ENCODE data around the gene AKR1D1. TPM values are rescaled to one million over a fixed set of nuclear protein-coding genes. Genes with fewer than 3 reads are reported as not detected.

The AKR1D1 gene
- total RNA-seq, 1 experiment from 2014 or later, result not detected

DNA sequence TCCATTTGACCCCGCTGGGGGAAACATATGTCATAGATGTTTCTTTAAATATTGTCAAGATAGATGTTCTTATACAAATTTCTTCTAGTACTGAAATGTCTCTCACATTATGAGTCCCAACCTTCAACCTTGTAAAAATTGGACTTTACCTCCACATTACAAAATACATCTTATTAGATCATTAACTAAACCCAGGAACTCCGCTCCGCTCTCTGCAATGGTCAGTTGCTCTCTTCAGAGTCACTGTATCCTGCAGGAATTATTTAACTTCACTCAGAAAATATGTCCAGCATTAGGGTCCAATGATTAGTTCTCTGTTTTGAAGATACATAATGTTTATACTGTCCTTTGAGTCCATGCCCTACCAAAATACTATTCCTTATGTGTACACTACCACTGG is 8.5 kb upstream of the AKR1D1 start:
- no peaks in the 10 kb centered on the region for H3K36me3 ChIP-seq (ENCODE audit: low read depth, low read length)
- H3K79me2 ChIP-seq (ENCODE audit: low read length), result no peaks in the 10 kb centered on the region
- H3K4me1 ChIP-seq (ENCODE audit: insufficient read depth, low read length), result peaks cover 7% of the 10 kb centered on the region; the same call in 1 of the 2 replicates
- H3F3A ChIP-seq (ENCODE audit: low read length, unreplicated experiment), result no peaks in the 10 kb centered on the region
- no peak overlapping the region for H3K27ac ChIP-seq (ENCODE audit: low read length)
- TF ChIP-seq CTCF (conservative IDR thresholded peaks at IDR 0.05; ENCODE audit: low read depth, low read length), result no peak
- no peak for TF ChIP-seq EZH2 (IDR thresholded peaks at IDR 0.05; ENCODE audit: low read length, unreplicated experiment)
- no peak for TF ChIP-seq EZH2phosphoT487 (IDR thresholded peaks at IDR 0.05; ENCODE audit: borderline replicate concordance, low read length)
- DNase-seq, result no peak
- H2AFZ ChIP-seq (ENCODE audit: low read length), result no peak overlapping the region
- no peaks in the 10 kb centered on the region for H3K9me3 ChIP-seq (ENCODE audit: low read length)
- no peaks in the 10 kb centered on the region for H4K20me1 ChIP-seq (ENCODE audit: low read length)
- ChIA-PET POLR2A (ENCODE audit: unreplicated experiment) (no interaction called here), CTCF (no interaction called here)
- H3K4me2 ChIP-seq (ENCODE audit: low read length), result no peak overlapping the region
- no peaks in the 10 kb centered on the region for H3K27me3 ChIP-seq (ENCODE audit: low read length)
- H3K4me3 ChIP-seq (ENCODE audit: low read length), result no peak overlapping the region
- H3K9ac ChIP-seq (ENCODE audit: low read length), result no peak overlapping the region
- no TSS peak for BruUV-seq (replicated peaks)
- intact Hi-C loops (cut with micrococcal nuclease), result no loop called here
- H3K9me2 ChIP-seq (replicated peaks; ENCODE audit: low read length), result no peaks in the 10 kb centered on the region
- ATAC-seq, result no peak

DNA sequence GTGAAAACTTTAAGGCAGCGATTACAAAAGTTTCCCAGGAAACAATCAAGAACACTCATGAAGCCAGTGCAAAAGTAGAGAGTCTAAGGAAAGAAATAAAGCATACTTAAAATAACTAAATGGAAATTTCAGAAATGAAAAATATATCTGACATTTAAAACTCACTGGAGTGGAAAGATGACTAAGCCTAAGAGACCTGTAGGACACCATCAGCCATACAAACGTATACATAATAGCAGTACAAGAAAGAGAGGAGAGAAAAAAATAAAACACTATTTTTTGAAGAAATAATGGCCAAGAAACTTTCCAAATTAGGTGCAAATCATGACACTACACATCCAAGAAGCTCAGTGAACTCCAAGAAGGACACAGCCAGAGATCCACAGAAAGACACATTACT is 5.4 kb upstream of the AKR1D1 start:
- BruUV-seq (replicated peaks), result no TSS peak
- Histone ChIP-seq H3K27ac (ENCODE audit: low read length) (no peak overlapping the region), H3K9me3 (ENCODE audit: low read length) (no peaks in the 10 kb centered on the region), H3K4me3 (ENCODE audit: low read length) (no peak overlapping the region), H3K36me3 (ENCODE audit: low read depth, low read length) (no peaks in the 10 kb centered on the region), H3K79me2 (ENCODE audit: low read length) (no peaks in the 10 kb centered on the region), H3F3A (ENCODE audit: low read length, unreplicated experiment) (no peaks in the 10 kb centered on the region), H3K9me2 (replicated peaks; ENCODE audit: low read length) (no peaks in the 10 kb centered on the region), H3K9ac (ENCODE audit: low read length) (no peak overlapping the region), H2AFZ (ENCODE audit: low read length) (no peak overlapping the region), H3K4me1 (ENCODE audit: insufficient read depth, low read length) (peaks cover 25% of the 10 kb centered on the region), H3K4me2 (ENCODE audit: low read length) (no peak overlapping the region), H4K20me1 (ENCODE audit: low read length) (no peaks in the 10 kb centered on the region), H3K27me3 (ENCODE audit: low read length) (no peaks in the 10 kb centered on the region)
- DNase-seq, result peak; percentile 14
- ChIA-PET POLR2A (ENCODE audit: unreplicated experiment) (no interaction called here), CTCF (no interaction called here)
- TF ChIP-seq EZH2 (IDR thresholded peaks at IDR 0.05; ENCODE audit: low read length, unreplicated experiment) (no peak), CTCF (conservative IDR thresholded peaks at IDR 0.05; ENCODE audit: low read depth, low read length) (no peak), EZH2phosphoT487 (IDR thresholded peaks at IDR 0.05; ENCODE audit: borderline replicate concordance, low read length) (no peak)
- no peak for ATAC-seq
- intact Hi-C loops (cut with micrococcal nuclease), result no loop called here

GRCh38 chr7:138072726-138073125 is 3.5 kb upstream of the AKR1D1 start:
- Histone ChIP-seq H3K27me3 (ENCODE audit: low read length) (no peaks in the 10 kb centered on the region), H3K27ac (ENCODE audit: low read length) (peak overlapping the region; percentile 87), H3F3A (ENCODE audit: low read length, unreplicated experiment) (no peaks in the 10 kb centered on the region), H3K79me2 (ENCODE audit: low read length) (no peaks in the 10 kb centered on the region), H3K9me3 (ENCODE audit: low read length) (no peaks in the 10 kb centered on the region), H2AFZ (ENCODE audit: low read length) (no peak overlapping the region), H3K4me3 (ENCODE audit: low read length) (no peak overlapping the region), H3K4me1 (ENCODE audit: insufficient read depth, low read length) (peaks cover 30% of the 10 kb centered on the region), H3K9me2 (replicated peaks; ENCODE audit: low read length) (no peaks in the 10 kb centered on the region), H3K36me3 (ENCODE audit: low read depth, low read length) (no peaks in the 10 kb centered on the region), H4K20me1 (ENCODE audit: low read length) (no peaks in the 10 kb centered on the region), H3K4me2 (ENCODE audit: low read length) (no peak overlapping the region), H3K9ac (ENCODE audit: low read length) (no peak overlapping the region)
- CTCF ChIA-PET, result no interaction called here
- POLR2A ChIA-PET (ENCODE audit: unreplicated experiment), result no interaction called here
- intact Hi-C loops (cut with micrococcal nuclease), result no loop called here
- DNase-seq (no peak), ATAC-seq (no peak)
- no TSS peak for BruUV-seq (replicated peaks)
- TF ChIP-seq EZH2 (IDR thresholded peaks at IDR 0.05; ENCODE audit: low read length, unreplicated experiment) (no peak), EZH2phosphoT487 (IDR thresholded peaks at IDR 0.05; ENCODE audit: borderline replicate concordance, low read length) (no peak), CTCF (conservative IDR thresholded peaks at IDR 0.05; ENCODE audit: low read depth, low read length) (no peak)
